Measurements from ENCODE around the gene KRTAP10-12.
"Not testable (repeated sequence)": the region's sequence is repeated elsewhere in the genome, so short reads cannot be mapped to it uniquely, and the experiment has no call there.

KRTAP10-12 gene

DNA sequence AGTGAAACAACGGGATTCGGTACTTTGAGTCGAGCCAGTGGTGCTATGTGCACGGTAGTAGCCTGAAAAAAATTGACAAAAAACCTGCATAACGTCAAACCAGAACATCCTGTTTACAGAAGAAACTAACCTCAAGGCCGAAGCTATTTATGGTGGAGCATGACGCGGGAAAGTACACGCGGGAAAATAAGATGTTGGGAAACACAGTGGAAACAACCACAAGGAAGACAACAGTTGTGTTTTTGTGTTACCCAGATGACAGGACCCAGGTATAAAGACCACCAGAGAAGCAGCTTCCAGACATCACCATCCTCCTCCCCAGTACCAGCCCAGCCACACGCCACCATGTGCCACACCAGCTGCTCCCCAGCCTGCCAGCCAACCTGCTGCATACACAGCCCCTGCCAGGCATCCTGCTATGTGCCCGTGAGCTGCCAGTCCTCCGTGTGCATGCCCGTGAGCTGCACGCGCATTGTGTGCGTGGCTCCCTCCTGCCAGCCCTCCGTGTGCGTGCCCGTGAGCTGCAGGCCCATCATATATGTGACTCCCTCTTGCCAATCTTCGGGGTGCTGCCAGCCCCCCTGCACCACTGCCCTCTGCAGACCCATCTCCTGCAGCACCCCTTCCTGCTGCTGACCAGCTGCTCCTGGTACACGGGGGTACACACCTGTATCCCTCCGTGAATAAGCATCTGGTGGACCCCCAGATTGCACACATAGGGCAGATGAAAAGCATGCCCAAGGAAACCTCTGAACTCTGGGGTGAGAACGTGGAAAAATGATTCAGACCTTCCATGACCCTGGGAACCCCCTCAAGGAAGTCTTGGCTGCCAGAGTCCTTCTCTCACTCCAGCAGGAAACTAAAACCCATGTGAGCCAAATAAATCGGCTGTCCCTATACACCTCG lies 39.1 kb upstream of the KRTAP10-12 start, which contains the start of gene KRTAP12-3:
Gene KRTAP12-3, plus strand, starts transcription at position 298 of the 906 bp plus-strand sequence. Its CDS starts 48 bp downstream, at position 346.
- H3K27ac ChIP-seq (ENCODE audit: low read depth, low read length): no peak within 1 kb of the TSS
- H3K36me3 ChIP-seq (ENCODE audit: control insufficient read depth, insufficient read depth, low read length): no peaks in the 10 kb centered on the region
- no peak within 1 kb of the TSS for H3K9ac ChIP-seq (ENCODE audit: low read length)
- H3K4me3 ChIP-seq (ENCODE audit: low read length): no peak within 1 kb of the TSS
- no peaks in the 10 kb centered on the region for H3K4me1 ChIP-seq (ENCODE audit: control insufficient read depth, insufficient read depth, low read length)
- H3K27me3 ChIP-seq (ENCODE audit: control insufficient read depth, insufficient read depth, low read length): peaks cover 4% of the 10 kb centered on the region

DNA sequence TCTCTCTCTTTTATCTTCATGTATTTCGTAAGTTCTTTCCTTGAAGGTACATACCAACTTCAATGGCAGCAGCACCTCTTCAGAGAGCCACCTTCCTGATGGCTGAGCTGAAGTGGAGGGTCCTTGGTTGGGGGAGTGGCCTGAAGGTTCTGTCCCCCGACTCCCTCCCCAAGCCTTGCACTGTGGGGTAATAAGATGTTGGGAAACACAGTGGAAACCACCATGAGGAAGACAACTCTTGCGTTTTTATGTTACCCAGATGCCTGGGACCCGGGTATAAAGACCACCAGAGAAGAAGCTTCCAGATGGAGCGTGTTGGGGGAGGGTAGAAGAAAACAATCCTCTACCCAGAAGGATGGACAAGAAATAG lies 38.4 kb upstream of the KRTAP10-12 start:
- no peak overlapping the region for H3K4me3 ChIP-seq (ENCODE audit: low read length)
- peaks cover 4% of the 10 kb centered on the region for H3K27me3 ChIP-seq (ENCODE audit: control insufficient read depth, insufficient read depth, low read length)
- no peaks in the 10 kb centered on the region for H3K36me3 ChIP-seq (ENCODE audit: control insufficient read depth, insufficient read depth, low read length)
- no peak overlapping the region for H3K9ac ChIP-seq (ENCODE audit: low read length)
- no peak overlapping the region for H3K27ac ChIP-seq (ENCODE audit: low read depth, low read length)
- no peaks in the 10 kb centered on the region for H3K4me1 ChIP-seq (ENCODE audit: control insufficient read depth, insufficient read depth, low read length)

- Histone ChIP-seq H3K4me1 (ENCODE audit: control insufficient read depth, insufficient read depth, low read length) (no peaks in the 10 kb centered on the region), H3K4me3 (ENCODE audit: low read length) (no peak overlapping the region), H3K36me3 (ENCODE audit: control insufficient read depth, insufficient read depth, low read length) (no peaks in the 10 kb centered on the region), H3K27me3 (ENCODE audit: control insufficient read depth, insufficient read depth, low read length) (peaks cover 4% of the 10 kb centered on the region), H3K9ac (ENCODE audit: low read length) (no peak overlapping the region), H3K27ac (ENCODE audit: low read depth, low read length) (no peak overlapping the region)
Measured at GRCh38 chr21:44658913-44659595, 37.9 kb upstream of the KRTAP10-12 start.

- not testable (repeated sequence) for H3K27me3 ChIP-seq (ENCODE audit: control insufficient read depth, insufficient read depth, low read length); H3K27ac ChIP-seq (ENCODE audit: low read depth, low read length); H3K4me1 ChIP-seq (ENCODE audit: control insufficient read depth, insufficient read depth, low read length); H3K4me3 ChIP-seq (ENCODE audit: low read length); H3K9ac ChIP-seq (ENCODE audit: low read length); H3K36me3 ChIP-seq (ENCODE audit: control insufficient read depth, insufficient read depth, low read length)
Measured at GRCh38 chr21:44661567-44661966, 35.4 kb upstream of the KRTAP10-12 start.

GRCh38 chr21:44664691-44665090 lies 32.3 kb upstream of the KRTAP10-12 start:
- H3K9ac ChIP-seq (ENCODE audit: low read length): no peak overlapping the region
- H3K4me1 ChIP-seq (ENCODE audit: control insufficient read depth, insufficient read depth, low read length): no peaks in the 10 kb centered on the region
- H3K36me3 ChIP-seq (ENCODE audit: control insufficient read depth, insufficient read depth, low read length): no peaks in the 10 kb centered on the region
- no peak overlapping the region for H3K27ac ChIP-seq (ENCODE audit: low read depth, low read length)
- no peak overlapping the region for H3K4me3 ChIP-seq (ENCODE audit: low read length)
- no peaks in the 10 kb centered on the region for H3K27me3 ChIP-seq (ENCODE audit: control insufficient read depth, insufficient read depth, low read length)

- H3K4me3 ChIP-seq (ENCODE audit: low read length): no peak within 1 kb of the TSS
- H3K4me1 ChIP-seq (ENCODE audit: control insufficient read depth, insufficient read depth, low read length): no peaks in the 10 kb centered on the region
- H3K9ac ChIP-seq (ENCODE audit: low read length): no peak within 1 kb of the TSS
- H3K27me3 ChIP-seq (ENCODE audit: control insufficient read depth, insufficient read depth, low read length): no peaks in the 10 kb centered on the region
- no peaks in the 10 kb centered on the region for H3K36me3 ChIP-seq (ENCODE audit: control insufficient read depth, insufficient read depth, low read length)
- no peak within 1 kb of the TSS for H3K27ac ChIP-seq (ENCODE audit: low read depth, low read length)
Measured at GRCh38 chr21:44666401-44667320, 30.3 kb upstream of the KRTAP10-12 start, which contains the start of gene KRTAP12-2. Gene KRTAP12-2 (minus strand): TSS chr21:44666927. CDS start chr21:44666886, 41 bp downstream.

DNA sequence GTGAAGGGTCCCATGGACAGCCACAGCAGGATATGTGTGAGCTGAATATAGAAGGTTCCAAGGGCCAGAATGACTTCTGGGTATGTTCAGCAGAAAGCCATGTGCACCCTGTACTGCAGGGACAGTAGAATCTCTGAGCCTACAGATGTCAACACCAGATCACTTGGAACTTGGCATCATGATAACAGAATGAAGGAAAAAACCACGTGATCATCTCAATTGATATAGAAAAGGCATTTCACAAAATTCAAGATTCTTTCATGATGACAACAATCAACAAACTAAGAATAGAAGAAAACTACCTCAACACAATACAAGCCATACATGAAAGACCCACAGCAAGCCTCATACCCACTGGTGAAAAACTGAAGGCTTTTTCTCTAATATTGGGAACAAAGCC lies 29.4 kb upstream of the KRTAP10-12 start:
- no peaks in the 10 kb centered on the region for H3K27me3 ChIP-seq (ENCODE audit: control insufficient read depth, insufficient read depth, low read length)
- no peaks in the 10 kb centered on the region for H3K36me3 ChIP-seq (ENCODE audit: control insufficient read depth, insufficient read depth, low read length)
- H3K4me3 ChIP-seq (ENCODE audit: low read length): no peak overlapping the region
- H3K4me1 ChIP-seq (ENCODE audit: control insufficient read depth, insufficient read depth, low read length): no peaks in the 10 kb centered on the region
- H3K9ac ChIP-seq (ENCODE audit: low read length): no peak overlapping the region
- H3K27ac ChIP-seq (ENCODE audit: low read depth, low read length): no peak overlapping the region

GRCh38 chr21:44670642-44671432 lies 26.1 kb upstream of the KRTAP10-12 start:
- no peaks in the 10 kb centered on the region for H3K36me3 ChIP-seq (ENCODE audit: control insufficient read depth, insufficient read depth, low read length)
- no peaks in the 10 kb centered on the region for H3K4me1 ChIP-seq (ENCODE audit: control insufficient read depth, insufficient read depth, low read length)
- H3K4me3 ChIP-seq (ENCODE audit: low read length): no peak overlapping the region
- no peak overlapping the region for H3K27ac ChIP-seq (ENCODE audit: low read depth, low read length)
- no peak overlapping the region for H3K9ac ChIP-seq (ENCODE audit: low read length)
- no peaks in the 10 kb centered on the region for H3K27me3 ChIP-seq (ENCODE audit: control insufficient read depth, insufficient read depth, low read length)

DNA sequence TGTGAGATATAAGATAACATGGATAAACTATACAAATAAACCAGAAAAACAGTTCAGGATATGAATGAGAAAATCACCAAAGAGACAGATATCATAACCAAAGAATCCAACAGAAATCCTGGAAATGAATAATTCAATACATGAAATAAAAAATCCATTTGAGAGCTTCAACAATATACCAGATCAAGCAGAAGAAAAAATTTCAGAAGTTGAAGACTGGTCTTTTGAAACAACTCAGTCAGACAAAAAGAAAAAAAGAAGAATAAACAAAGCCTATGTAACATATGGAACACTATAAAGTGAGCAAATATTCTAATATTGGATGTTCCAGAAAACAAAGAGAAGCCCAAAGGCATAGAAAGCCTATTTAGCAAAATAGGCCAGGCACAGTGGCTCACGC lies 25.1 kb upstream of the KRTAP10-12 start:
- Histone ChIP-seq H3K27me3 (ENCODE audit: control insufficient read depth, insufficient read depth, low read length) (no peaks in the 10 kb centered on the region), H3K9ac (ENCODE audit: low read length) (no peak overlapping the region), H3K4me1 (ENCODE audit: control insufficient read depth, insufficient read depth, low read length) (no peaks in the 10 kb centered on the region), H3K4me3 (ENCODE audit: low read length) (no peak overlapping the region), H3K27ac (ENCODE audit: low read depth, low read length) (no peak overlapping the region), H3K36me3 (ENCODE audit: control insufficient read depth, insufficient read depth, low read length) (no peaks in the 10 kb centered on the region)

- H3K27me3 ChIP-seq (ENCODE audit: control insufficient read depth, insufficient read depth, low read length): no peaks in the 10 kb centered on the region
- no peak overlapping the region for H3K27ac ChIP-seq (ENCODE audit: low read depth, low read length)
- H3K4me1 ChIP-seq (ENCODE audit: control insufficient read depth, insufficient read depth, low read length): no peaks in the 10 kb centered on the region
- no peak overlapping the region for H3K4me3 ChIP-seq (ENCODE audit: low read length)
- H3K36me3 ChIP-seq (ENCODE audit: control insufficient read depth, insufficient read depth, low read length): no peaks in the 10 kb centered on the region
- no peak overlapping the region for H3K9ac ChIP-seq (ENCODE audit: low read length)
Measured at GRCh38 chr21:44677881-44678280, 19.1 kb upstream of the KRTAP10-12 start.

- Histone ChIP-seq H3K27ac (ENCODE audit: low read depth, low read length) (no peak overlapping the region), H3K4me3 (ENCODE audit: low read length) (no peak overlapping the region), H3K36me3 (ENCODE audit: control insufficient read depth, insufficient read depth, low read length) (no peaks in the 10 kb centered on the region), H3K9ac (ENCODE audit: low read length) (no peak overlapping the region), H3K4me1 (ENCODE audit: control insufficient read depth, insufficient read depth, low read length) (no peaks in the 10 kb centered on the region), H3K27me3 (ENCODE audit: control insufficient read depth, insufficient read depth, low read length) (no peaks in the 10 kb centered on the region)
Measured at GRCh38 chr21:44681152-44681551, 15.8 kb upstream of the KRTAP10-12 start.
